B cell (primary cell): ENCODE data around the gene KCNJ12.

Experiments used
- EZH2 ChIP-seq: IDR thresholded peaks from 2 replicates; pipeline ENCODE4 v1.6.1; 2012; ENCODE audit warnings: borderline replicate concordance, low read depth, mild to moderate bottlenecking, moderate library complexity, low read length; ENCODE audit not compliant: insufficient read depth, poor library complexity, severe bottlenecking
- TF ChIP-seq, protein P1 (sequence below): fragments of 200-600 bp; IDR thresholded peaks from one replicate; pipeline ENCODE4 v1.8.0; 2022; ENCODE audit warnings: antibody characterized with exemption, mild to moderate bottlenecking

DNA sequence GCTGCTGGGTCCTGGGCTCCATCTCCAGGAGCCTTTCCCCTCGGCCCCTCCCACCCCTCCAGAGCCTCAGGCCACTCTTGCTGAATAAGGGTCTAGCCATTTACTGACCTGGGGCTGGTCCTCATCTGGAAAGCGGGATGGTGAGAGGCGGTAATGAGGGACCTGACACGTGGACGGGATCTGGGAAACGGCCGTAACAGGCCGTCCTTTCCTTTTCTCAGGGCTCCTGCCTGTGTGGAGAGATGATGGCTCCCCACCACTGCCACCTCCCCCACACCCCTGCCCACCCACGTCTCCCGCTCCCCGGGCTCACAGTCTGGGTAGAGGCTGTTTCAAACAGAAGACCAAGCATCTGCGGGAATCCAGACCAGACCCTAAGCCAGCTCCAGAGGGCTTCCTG is 20.6 kb upstream of the KCNJ12 start:
- TF ChIP-seq, protein P1, sequence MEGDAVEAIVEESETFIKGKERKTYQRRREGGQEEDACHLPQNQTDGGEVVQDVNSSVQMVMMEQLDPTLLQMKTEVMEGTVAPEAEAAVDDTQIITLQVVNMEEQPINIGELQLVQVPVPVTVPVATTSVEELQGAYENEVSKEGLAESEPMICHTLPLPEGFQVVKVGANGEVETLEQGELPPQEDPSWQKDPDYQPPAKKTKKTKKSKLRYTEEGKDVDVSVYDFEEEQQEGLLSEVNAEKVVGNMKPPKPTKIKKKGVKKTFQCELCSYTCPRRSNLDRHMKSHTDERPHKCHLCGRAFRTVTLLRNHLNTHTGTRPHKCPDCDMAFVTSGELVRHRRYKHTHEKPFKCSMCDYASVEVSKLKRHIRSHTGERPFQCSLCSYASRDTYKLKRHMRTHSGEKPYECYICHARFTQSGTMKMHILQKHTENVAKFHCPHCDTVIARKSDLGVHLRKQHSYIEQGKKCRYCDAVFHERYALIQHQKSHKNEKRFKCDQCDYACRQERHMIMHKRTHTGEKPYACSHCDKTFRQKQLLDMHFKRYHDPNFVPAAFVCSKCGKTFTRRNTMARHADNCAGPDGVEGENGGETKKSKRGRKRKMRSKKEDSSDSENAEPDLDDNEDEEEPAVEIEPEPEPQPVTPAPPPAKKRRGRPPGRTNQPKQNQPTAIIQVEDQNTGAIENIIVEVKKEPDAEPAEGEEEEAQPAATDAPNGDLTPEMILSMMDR = no peak
- TF ChIP-seq EZH2 = no peak
